ENCODE measurements around the gene IFT57. TPM values are rescaled to one million over a fixed set of nuclear protein-coding genes. Genes with fewer than 3 reads are reported as not detected.

IFT57 gene
- total and polyA plus RNA-seq, 2 experiments from 2014 or later: 28.6 to 49.0 TPM

DNA sequence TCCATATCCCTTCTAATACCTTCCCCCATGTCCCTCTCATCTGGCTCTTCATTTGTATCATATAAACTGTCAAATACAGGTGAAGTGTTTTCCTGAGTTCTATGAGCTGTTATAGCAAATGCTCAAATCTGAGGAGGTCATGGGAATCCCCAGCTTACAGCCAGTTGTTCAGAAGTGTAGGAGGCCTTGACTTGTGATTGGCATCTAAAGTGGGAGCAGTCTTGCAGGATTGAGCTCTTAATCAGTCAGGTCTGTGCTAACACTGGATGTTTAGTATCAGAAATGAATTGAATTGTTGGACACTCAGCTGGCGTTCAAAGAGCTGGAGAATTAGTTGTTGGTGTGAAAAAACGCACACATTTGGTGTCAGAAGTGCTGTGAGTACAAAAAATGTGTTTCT, 65.0 kb downstream of the IFT57 start:
- Mint-ChIP-seq H3K4me3 (no peak overlapping the region), H3K9me3 (no peaks in the 10 kb centered on the region), H3K4me1 (peaks cover 8% of the 10 kb centered on the region; the same call in 1 of the 3 replicates), H3K27me3 (ENCODE audit: insufficient read depth, low read depth, poor library complexity) (peaks cover 2% of the 10 kb centered on the region), H3K27ac (no peak overlapping the region), H3K36me3 (ENCODE audit: low read depth) (no peaks in the 10 kb centered on the region)
- no peak for DNase-seq (ENCODE audit: low spot score)
- Histone ChIP-seq H3K27ac (ENCODE audit: low read depth) (no peak overlapping the region), H3K27me3 (ENCODE audit: insufficient read depth) (no peaks in the 10 kb centered on the region), H4K20me1 (replicated peaks; ENCODE audit: insufficient read depth) (no peaks in the 10 kb centered on the region), H3K4me1 (ENCODE audit: insufficient read depth) (no peaks in the 10 kb centered on the region), H2AFZ (no peak overlapping the region), H3F3A (replicated peaks; ENCODE audit: low read depth) (no peaks in the 10 kb centered on the region), H3K36me3 (ENCODE audit: insufficient read depth) (no peaks in the 10 kb centered on the region), H3K9me2 (ENCODE audit: insufficient read depth) (no peaks in the 10 kb centered on the region), H3K4me2 (no peak overlapping the region), H3K79me2 (replicated peaks; ENCODE audit: insufficient read depth) (no peaks in the 10 kb centered on the region), H3K4me3 (no peak overlapping the region)
- no peak for ATAC-seq
- TF ChIP-seq, protein P1, sequence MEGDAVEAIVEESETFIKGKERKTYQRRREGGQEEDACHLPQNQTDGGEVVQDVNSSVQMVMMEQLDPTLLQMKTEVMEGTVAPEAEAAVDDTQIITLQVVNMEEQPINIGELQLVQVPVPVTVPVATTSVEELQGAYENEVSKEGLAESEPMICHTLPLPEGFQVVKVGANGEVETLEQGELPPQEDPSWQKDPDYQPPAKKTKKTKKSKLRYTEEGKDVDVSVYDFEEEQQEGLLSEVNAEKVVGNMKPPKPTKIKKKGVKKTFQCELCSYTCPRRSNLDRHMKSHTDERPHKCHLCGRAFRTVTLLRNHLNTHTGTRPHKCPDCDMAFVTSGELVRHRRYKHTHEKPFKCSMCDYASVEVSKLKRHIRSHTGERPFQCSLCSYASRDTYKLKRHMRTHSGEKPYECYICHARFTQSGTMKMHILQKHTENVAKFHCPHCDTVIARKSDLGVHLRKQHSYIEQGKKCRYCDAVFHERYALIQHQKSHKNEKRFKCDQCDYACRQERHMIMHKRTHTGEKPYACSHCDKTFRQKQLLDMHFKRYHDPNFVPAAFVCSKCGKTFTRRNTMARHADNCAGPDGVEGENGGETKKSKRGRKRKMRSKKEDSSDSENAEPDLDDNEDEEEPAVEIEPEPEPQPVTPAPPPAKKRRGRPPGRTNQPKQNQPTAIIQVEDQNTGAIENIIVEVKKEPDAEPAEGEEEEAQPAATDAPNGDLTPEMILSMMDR (conservative IDR thresholded peaks at IDR 0.05; ENCODE audit: low read depth in 2 of 2): no peak
- TF ChIP-seq POLR2AphosphoS5 (IDR thresholded peaks at IDR 0.05; ENCODE audit: low read depth): no peak
- TF ChIP-seq ZNF331 (CRISPR knock-in tag; IDR thresholded peaks at IDR 0.05; ENCODE audit: low read depth): no peak
- no peak for TF ChIP-seq EZH2 (IDR thresholded peaks at IDR 0.05; ENCODE audit: low read depth, unreplicated experiment)
- TF ChIP-seq, protein P2, sequence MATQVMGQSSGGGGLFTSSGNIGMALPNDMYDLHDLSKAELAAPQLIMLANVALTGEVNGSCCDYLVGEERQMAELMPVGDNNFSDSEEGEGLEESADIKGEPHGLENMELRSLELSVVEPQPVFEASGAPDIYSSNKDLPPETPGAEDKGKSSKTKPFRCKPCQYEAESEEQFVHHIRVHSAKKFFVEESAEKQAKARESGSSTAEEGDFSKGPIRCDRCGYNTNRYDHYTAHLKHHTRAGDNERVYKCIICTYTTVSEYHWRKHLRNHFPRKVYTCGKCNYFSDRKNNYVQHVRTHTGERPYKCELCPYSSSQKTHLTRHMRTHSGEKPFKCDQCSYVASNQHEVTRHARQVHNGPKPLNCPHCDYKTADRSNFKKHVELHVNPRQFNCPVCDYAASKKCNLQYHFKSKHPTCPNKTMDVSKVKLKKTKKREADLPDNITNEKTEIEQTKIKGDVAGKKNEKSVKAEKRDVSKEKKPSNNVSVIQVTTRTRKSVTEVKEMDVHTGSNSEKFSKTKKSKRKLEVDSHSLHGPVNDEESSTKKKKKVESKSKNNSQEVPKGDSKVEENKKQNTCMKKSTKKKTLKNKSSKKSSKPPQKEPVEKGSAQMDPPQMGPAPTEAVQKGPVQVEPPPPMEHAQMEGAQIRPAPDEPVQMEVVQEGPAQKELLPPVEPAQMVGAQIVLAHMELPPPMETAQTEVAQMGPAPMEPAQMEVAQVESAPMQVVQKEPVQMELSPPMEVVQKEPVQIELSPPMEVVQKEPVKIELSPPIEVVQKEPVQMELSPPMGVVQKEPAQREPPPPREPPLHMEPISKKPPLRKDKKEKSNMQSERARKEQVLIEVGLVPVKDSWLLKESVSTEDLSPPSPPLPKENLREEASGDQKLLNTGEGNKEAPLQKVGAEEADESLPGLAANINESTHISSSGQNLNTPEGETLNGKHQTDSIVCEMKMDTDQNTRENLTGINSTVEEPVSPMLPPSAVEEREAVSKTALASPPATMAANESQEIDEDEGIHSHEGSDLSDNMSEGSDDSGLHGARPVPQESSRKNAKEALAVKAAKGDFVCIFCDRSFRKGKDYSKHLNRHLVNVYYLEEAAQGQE (IDR thresholded peaks at IDR 0.05; ENCODE audit: unreplicated experiment): no peak
- no peak for TF ChIP-seq EZH2phosphoT487 (IDR thresholded peaks at IDR 0.05; ENCODE audit: unreplicated experiment)
- no peak for TF ChIP-seq CREB1 (CRISPR knock-in tag; IDR thresholded peaks at IDR 0.05; ENCODE audit: low read depth)
- TF ChIP-seq NANOG (IDR thresholded peaks at IDR 0.05; ENCODE audit: borderline replicate concordance): no peak
- TF ChIP-seq ZNF462 (CRISPR knock-in tag; IDR thresholded peaks at IDR 0.05): no peak
- no peak for TF ChIP-seq STAT1 (IDR thresholded peaks at IDR 0.05; ENCODE audit: unreplicated experiment)
- TF ChIP-seq, protein P3, sequence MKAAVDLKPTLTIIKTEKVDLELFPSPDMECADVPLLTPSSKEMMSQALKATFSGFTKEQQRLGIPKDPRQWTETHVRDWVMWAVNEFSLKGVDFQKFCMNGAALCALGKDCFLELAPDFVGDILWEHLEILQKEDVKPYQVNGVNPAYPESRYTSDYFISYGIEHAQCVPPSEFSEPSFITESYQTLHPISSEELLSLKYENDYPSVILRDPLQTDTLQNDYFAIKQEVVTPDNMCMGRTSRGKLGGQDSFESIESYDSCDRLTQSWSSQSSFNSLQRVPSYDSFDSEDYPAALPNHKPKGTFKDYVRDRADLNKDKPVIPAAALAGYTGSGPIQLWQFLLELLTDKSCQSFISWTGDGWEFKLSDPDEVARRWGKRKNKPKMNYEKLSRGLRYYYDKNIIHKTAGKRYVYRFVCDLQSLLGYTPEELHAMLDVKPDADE (IDR thresholded peaks at IDR 0.05): no peak
- no peak for TF ChIP-seq JUNB (IDR thresholded peaks at IDR 0.05; ENCODE audit: unreplicated experiment)

All from GM23338 (cell line).